SHP77 treated with DMSO at 0.1 percent for 48 hours (cell line): ENCODE data around the gene RTL10.

Experiments used
- DNase-seq: peaks from one replicate; lab custom pipeline; 2025; lab: John Stamatoyannopoulos, UW

The RTL10 gene

GRCh38 chr22:19854778-19855503, at the start of gene RTL10, which contains the start of gene GNB1L:
TSS of gene RTL10 (minus strand) at chr22:19854874. CDS start at chr22:19852261, 2,613 bp downstream.
TSS of gene GNB1L (minus strand) at chr22:19854874. CDS start at chr22:19821355, 33,519 bp downstream.
- DNase-seq = peak; percentile 91

GRCh38 chr22:19904174-19904856, 49.6 kb upstream of the RTL10 start:
- no peak for DNase-seq

GRCh38 chr22:19903513-19903912, 48.8 kb upstream of the RTL10 start:
- no peak for DNase-seq

- no peak for DNase-seq
Observed at GRCh38 chr22:19903031-19903430, 48.4 kb upstream of the RTL10 start.

DNA sequence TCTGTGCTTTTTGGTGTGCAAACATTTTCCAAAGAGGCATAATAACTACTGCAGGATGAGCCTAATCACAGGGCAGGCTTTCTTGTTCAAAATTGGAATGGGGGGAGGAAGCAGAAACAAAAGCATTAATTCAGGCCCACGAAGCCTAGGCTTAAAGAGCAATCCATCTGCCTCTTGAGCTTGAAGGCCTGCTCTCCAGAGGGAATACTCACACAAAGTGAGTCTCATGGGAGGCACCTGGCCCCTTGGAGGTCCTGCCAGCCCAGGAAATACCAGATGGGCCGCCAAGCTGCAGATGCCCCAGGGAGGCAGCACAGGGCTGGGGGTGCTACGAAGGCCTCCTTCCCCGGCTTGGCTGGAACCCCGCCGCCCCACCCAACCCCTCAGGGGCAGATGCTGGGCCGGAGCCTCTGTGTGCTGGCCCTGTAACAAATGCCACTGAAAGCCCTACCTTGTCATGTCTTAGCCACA, 47.6 kb upstream of the RTL10 start:
- peak; percentile 19 for DNase-seq

GRCh38 chr22:19901577-19902244, 47.0 kb upstream of the RTL10 start:
- DNase-seq = no peak

DNA sequence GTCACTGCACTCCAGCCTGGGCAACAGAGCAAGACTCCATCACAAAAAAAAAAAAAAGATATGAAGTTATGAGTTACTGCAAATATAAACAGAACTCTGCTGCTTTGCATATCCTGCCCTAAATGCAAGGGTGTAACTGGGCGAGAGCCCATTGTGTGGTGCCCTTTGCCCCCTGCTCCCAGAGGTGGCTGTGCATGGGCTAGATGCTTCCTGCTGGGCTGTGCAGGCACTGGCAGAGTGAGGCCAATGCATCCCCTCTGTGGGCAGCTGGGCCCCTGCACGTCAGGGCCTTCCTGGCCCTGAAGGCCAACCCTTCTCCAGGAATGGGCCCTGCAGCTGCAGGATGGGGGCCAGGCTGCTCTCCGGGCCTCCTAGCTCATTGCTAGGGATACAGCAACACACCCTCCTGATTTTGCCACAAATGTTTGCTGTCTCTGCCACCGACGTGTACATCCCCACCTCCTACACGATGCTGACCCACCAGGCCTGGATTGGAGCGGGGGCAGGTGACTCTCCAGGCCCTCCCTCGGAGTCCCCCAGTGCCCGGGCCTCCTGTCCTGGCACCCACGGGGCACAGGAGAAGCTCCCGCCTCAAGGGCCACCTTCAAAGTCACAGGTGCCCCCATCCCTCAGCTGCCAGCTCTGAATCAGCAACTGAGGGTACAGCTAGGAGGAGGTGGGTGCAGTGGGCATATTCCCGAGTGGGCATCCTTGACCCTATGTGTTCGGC, 46.2 kb upstream of the RTL10 start:
- DNase-seq = no peak

DNA sequence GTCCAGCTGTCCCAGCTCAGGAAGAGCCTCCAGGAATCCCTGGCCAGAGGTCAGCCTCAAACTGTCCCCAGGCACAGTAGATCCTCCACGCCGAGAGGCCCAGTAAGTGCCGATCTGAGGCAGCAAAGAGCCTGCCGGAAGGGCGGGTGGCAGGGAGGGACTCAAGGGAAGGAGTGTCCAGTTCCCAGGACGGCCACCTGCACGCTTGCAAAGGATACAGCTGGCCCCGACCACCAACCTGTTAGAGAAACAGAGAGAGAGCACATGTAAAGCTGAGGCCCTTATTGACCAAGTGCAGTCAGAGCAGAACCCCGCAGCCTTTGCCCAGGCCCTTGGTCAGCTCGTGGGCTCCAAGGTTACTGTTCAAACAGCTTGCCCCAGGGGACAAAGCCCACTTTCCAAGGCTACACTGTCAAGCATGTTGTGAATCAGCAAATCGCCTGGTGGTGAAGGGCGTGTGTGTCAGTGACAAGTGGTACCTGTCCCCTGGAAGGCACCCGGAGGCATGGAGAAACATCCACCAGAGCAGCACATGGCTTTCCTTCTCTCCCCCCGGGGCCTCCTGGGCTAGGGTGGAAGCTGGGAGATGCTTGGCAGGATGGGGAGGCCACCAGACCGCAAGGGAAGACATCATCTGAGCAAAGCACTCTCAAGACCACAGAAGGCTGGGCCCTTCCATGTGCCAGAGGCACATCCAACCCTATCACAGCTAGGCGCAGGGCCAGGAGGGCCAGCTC, 44.3 kb upstream of the RTL10 start:
- DNase-seq = no peak

GRCh38 chr22:19898145-19898544, 43.5 kb upstream of the RTL10 start:
- DNase-seq = no peak

- DNase-seq = no peak
Observed at GRCh38 chr22:19897726-19898125, 43.1 kb upstream of the RTL10 start.

DNA sequence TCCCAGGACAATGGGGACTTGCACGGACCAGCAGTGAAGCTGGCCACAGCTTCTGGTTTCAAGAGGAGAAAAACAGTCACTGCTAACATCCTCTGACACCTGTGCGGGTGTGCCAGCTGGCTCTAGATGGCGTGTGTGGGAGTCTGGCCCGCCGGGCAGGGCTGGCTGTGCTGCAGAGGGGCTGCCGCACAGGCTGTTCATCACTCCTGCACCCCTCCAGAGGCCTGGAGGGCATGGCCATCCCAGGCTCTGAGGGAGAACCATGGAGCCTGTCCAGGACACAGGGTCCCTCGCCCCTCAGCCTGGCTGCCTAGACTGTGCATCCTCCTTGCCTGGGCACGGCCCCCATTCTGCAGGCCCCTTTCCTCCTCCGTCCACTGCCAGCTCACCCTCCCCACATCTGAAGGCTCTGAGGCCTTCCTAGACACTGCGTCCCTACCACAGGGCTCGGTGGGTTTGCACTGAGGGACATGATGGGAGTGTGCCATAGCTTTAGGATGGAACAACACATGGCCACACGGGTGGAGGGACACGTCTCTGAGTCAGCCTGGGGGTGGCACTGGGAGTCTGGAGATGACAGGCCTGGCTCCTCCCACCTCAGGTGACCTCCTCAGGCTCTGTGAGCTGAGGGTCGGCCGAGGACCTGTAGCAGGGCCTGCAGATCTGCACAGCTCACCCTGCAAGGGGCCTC, 42.1 kb upstream of the RTL10 start:
- DNase-seq = no peak

DNA sequence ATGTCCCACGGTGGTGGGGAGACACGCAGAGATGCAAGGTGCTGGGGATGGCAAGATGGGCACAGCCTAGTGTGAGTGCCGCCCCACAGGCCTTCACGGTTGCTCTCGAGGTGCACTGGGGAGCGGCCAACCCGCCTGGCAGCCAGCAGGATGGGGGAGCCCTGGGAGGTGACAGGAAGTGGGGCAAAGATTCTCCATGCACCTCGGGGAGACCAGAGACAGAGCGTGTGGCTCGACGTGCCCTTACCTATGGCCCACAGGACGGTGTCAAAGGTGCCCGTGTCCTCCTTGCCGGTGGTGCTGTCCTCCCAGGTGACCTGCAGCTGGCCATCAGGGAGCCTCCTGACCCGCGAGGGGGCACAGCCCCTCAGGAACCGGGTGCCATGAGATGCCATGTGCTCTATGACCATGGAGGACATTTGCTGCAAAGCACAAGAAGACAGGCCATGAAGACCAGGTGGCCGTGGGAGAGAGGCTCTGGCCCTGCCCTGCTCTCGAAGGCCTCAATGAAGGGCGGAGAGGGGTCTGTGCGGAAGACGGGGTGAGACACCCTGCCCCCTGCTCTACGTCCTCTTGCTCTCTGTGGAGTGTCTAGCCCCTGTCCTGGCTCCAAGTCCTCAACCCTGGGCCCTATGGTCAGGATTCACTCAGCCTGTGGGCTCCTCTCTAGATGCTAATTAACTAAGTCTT, 40.6 kb upstream of the RTL10 start:
- DNase-seq = no peak

DNA sequence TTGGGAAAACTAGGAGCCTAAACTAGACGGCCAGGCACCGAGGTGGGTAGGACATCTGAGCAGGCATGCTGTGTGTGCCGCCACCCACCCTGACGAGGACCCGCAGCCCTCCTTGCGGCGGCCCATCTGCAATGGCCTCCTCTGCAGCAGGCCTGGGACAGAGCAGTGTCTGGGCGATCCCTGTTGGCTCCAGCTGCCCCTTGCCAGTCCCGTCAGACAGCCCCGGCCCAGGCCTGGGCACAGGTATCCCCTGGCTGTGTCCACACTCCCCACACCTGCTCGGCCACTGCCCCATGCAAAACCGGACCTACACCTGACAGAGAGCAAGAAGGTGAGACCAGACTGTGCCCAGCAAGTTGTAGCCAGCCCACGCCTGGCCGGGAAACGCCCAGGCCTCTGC, 38.7 kb upstream of the RTL10 start:
- DNase-seq = no peak

- DNase-seq = no peak
Observed at GRCh38 chr22:19892925-19893324, 38.3 kb upstream of the RTL10 start.

- DNase-seq = peak; percentile 52
Observed at GRCh38 chr22:19892257-19892879, 37.7 kb upstream of the RTL10 start.

DNA sequence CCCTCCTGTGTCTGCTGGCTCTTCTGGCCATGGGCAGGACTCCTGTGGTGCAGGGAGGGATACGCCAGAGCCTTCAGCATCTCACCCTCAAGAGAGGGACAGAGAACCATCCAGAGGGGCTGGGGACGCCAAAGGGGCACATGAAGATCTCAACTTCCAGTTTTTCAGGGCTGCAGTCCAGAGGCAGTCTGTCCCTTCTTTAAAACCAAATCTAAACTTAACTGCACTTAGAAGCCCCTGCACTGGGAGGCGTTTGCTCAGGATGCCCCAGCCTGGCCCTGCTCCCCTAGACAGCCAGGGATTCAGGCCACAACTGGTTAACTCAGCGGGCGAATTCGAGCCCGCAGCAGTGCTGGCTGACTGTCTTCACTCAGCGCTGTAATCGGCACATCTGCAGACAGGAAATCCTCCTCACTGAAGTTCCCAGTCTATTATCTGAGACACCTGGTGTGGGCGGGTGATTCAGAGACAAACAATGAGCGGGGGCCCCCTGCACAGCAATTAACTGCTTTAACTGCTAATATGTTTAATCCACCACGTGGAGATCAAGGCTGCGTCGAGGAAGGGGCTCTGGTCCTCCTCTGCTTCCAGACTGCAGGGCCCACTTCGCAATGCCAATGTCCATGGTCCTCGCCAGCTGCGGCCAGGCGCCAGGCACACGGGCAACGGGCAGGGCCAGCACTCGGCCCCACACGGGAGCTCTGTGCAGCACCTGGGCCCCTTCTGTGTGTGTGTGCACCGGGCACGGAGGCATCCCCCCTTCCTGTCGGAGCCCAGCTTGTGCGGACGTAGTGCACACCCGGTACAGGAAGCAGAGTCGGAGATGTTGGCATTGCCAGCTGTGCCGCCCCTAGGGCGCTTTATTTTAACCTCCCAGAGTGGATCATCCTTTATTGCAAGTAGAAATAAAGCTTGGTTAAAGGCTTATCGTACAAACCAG, 36.9 kb upstream of the RTL10 start:
- DNase-seq = peak; percentile 66

- no peak for DNase-seq
Observed at GRCh38 chr22:19890502-19891316, 36.0 kb upstream of the RTL10 start.

GRCh38 chr22:19889951-19890350, 35.3 kb upstream of the RTL10 start:
- no peak for DNase-seq
